H1 (cell line): Measurements from ENCODE around the gene LTB4R.

Source experiments
- ATF2 ChIP-seq: IDR thresholded peaks from 2 replicates; pipeline ENCODE4 v1.6.1; 2012; ENCODE audit warnings: low read length, inconsistent platforms
- CTCF ChIP-seq, 3 experiments: IDR thresholded peaks; 1 replicate in 2 of 3; 2 replicates in 1 of 3; pipeline versions ENCODE4 v1.5.1 to v1.6.1; 2011; ENCODE audit warnings: low read length in 3 of 3, mild to moderate bottlenecking in 3 of 3, inconsistent platforms in 2 of 3, low read depth in 1 of 3, moderate library complexity in 1 of 3; ENCODE audit not compliant: insufficient read depth in 1 of 3; ENCODE audit errors: control extremely low read depth in 1 of 3
- EP300 ChIP-seq, 2 experiments: IDR thresholded peaks; 1 replicate in 1 of 2; 2 replicates in 1 of 2; pipeline ENCODE4 v1.6.1; 2011 to 2012; ENCODE audit warnings: low read depth in 2 of 2, low read length in 2 of 2, mild to moderate bottlenecking in 2 of 2, borderline replicate concordance in 1 of 2, inconsistent platforms in 1 of 2, moderate library complexity in 1 of 2
- EZH2 ChIP-seq: fragments of 200-600 bp; sonication (generic); IDR thresholded peaks from 2 replicates; pipeline ENCODE4 v1.7.1; 2012; ENCODE audit warnings: low read depth, mild to moderate bottlenecking, moderate library complexity, low read length, inconsistent platforms; ENCODE audit not compliant: severe bottlenecking
- MAFK ChIP-seq: IDR thresholded peaks from 2 replicates; pipeline ENCODE4 v1.6.1; 2012; ENCODE audit warnings: low read depth, mild to moderate bottlenecking, improper control_type of control experiment, low read length
- NRF1 ChIP-seq: IDR thresholded peaks from 2 replicates; pipeline ENCODE4 v1.6.1; 2011; ENCODE audit warnings: mild to moderate bottlenecking, low read depth, low read length, improper control_type of control experiment
- POLR2A ChIP-seq, 2 experiments: IDR thresholded peaks; 1 replicate in 1 of 2; 2 replicates in 1 of 2; pipeline ENCODE4 v1.6.1; 2011; ENCODE audit warnings: low read depth in 2 of 2, low read length in 2 of 2, mild to moderate bottlenecking in 2 of 2; ENCODE audit errors: control extremely low read depth in 1 of 2
- POLR2AphosphoS5 ChIP-seq: IDR thresholded peaks from 2 replicates; pipeline ENCODE4 v1.6.1; 2011; ENCODE audit warnings: low read depth, low read length
- SP1 ChIP-seq: IDR thresholded peaks from 2 replicates; pipeline ENCODE4 v1.6.1; 2011; ENCODE audit warnings: low read depth, low read length
- TAF1 ChIP-seq: IDR thresholded peaks from 2 replicates; pipeline ENCODE4 v1.6.1; 2011; ENCODE audit warnings: mild to moderate bottlenecking, low read depth, low read length

GRCh38 chr14:24274101-24274543 is 37.2 kb upstream of the LTB4R start:
- no peak for TF ChIP-seq MAFK
- no peak for TF ChIP-seq CTCF (IDR thresholded peaks at IDR 0.05; ENCODE audit: control extremely low read depth in 1 of 3, insufficient read depth in 1 of 3, low read depth in 1 of 3, low read length in 3 of 3)
- TF ChIP-seq POLR2A (IDR thresholded peaks at IDR 0.05; ENCODE audit: control extremely low read depth in 1 of 2, low read depth in 2 of 2, low read length in 2 of 2) = no peak
- no peak for TF ChIP-seq ATF2
- no peak for TF ChIP-seq EZH2
- no peak for TF ChIP-seq SP1
- TF ChIP-seq TAF1 = no peak
- TF ChIP-seq NRF1 = no peak
- no peak for TF ChIP-seq EP300 (IDR thresholded peaks at IDR 0.05; ENCODE audit: borderline replicate concordance in 1 of 2, low read depth in 2 of 2, low read length in 2 of 2)
- no peak for TF ChIP-seq POLR2AphosphoS5
